GM12892 (cell line): ENCODE results near the gene TPCN1.

ENCODE experiments used
- POLR2A ChIP-seq: IDR thresholded peaks from 2 replicates; pipeline ENCODE4 v1.6.1; 2011; ENCODE audit warnings: low read depth, low read length, control low read depth
- POLR2AphosphoS5 ChIP-seq: IDR thresholded peaks from 2 replicates; pipeline ENCODE4 v1.6.1; 2011; ENCODE audit warnings: low read depth, low read length, control low read depth

- TF ChIP-seq POLR2AphosphoS5 (no peak), POLR2A (no peak)
Observed at GRCh38 chr12:113257564-113257963, 36.3 kb downstream of the TPCN1 start.
